ENCODE results near the gene ANKMY1. TPM values are rescaled to one million over a fixed set of nuclear protein-coding genes. Genes with fewer than 3 reads are reported as not detected.

Gene ANKMY1
- total and polyA plus RNA-seq, 2 donors (not counting 1 experiment from before 2014, with no cell fraction given) = 51.7 to 72.1 TPM

GRCh38 chr2:240520974-240521350, 36.8 kb downstream of the ANKMY1 start:
- TF ChIP-seq EZH2 (IDR thresholded peaks at IDR 0.05; ENCODE audit: borderline replicate concordance, insufficient read depth, low read depth, low read length, poor library complexity, severe bottlenecking) (no peak), CTCF (IDR thresholded peaks at IDR 0.05) (no peak)
- DNase-seq (no peak), ATAC-seq (ENCODE audit: low read depth) (no peak)
- no peak overlapping the region for H3K9ac ChIP-seq (ENCODE audit: low read length)
- H3K27me3 ChIP-seq (replicated peaks in 1 of 4; ENCODE audit: control extremely low read depth in 1 of 4, control insufficient read depth in 3 of 4, insufficient read depth in 4 of 4, low read length in 3 of 4) = no peaks in the 10 kb centered on the region
- peaks cover 0 to 32% of the 10 kb centered on the region in 2 experiments for H3K36me3 ChIP-seq (replicated peaks in 1 of 2; ENCODE audit: control extremely low read depth in 1 of 2, control insufficient read depth in 1 of 2, extremely low read depth in 1 of 2, insufficient read depth in 2 of 2, low read length in 1 of 2)
- H3K4me3 ChIP-seq (ENCODE audit: control extremely low read depth in 1 of 5, extremely low read depth in 1 of 5, insufficient read depth in 1 of 5, low read depth in 2 of 5, low read length in 4 of 5) = no peak overlapping the region
- Mint-ChIP-seq H3K9me3 (ENCODE audit: insufficient read depth) (no peaks in the 10 kb centered on the region), H3K4me1 (peaks cover 2% of the 10 kb centered on the region), H3K4me3 (no peak overlapping the region), H3K27me3 (no peaks in the 10 kb centered on the region), H3K27ac (no peak overlapping the region)
- H3K27ac ChIP-seq (ENCODE audit: low read length in 2 of 2) = no peak overlapping the region
- CTCF ChIA-PET = no interaction called here
- no peaks in the 10 kb centered on the region for H4K20me1 ChIP-seq (ENCODE audit: control insufficient read depth, insufficient read depth, low read length, poor library complexity, severe bottlenecking)
- intact Hi-C loops (cut with micrococcal nuclease) = no loop called here
- H3K4me2 ChIP-seq (replicated peaks; ENCODE audit: low read depth, low read length, poor library complexity, severe bottlenecking) = no peak overlapping the region
- H3K4me1 ChIP-seq (ENCODE audit: control insufficient read depth in 2 of 2, insufficient read depth in 2 of 2, low read length in 2 of 2) = no peaks in the 10 kb centered on the region
- 95% methylated on average over 11 of the region's 12 CpGs for WGBS (ENCODE audit: insufficient coverage)
- no peaks in the 10 kb centered on the region for H3K79me2 ChIP-seq (ENCODE audit: control insufficient read depth, insufficient read depth, low read length)
- no peak overlapping the region for H2AFZ ChIP-seq (ENCODE audit: insufficient read depth, low read depth, low read length, poor library complexity, severe bottlenecking)
- POLR2A ChIA-PET = no interaction called here
- peaks cover 0 to 51% (median 13%) of the 10 kb centered on the region in 3 donors for H3K9me3 ChIP-seq (ENCODE audit: control extremely low read depth in 1 of 3, control insufficient read depth in 2 of 3, insufficient read depth in 1 of 3, low read length in 2 of 3)

GRCh38 chr2:240520130-240520973, 37.4 kb downstream of the ANKMY1 start:
- Histone ChIP-seq H3K36me3 (replicated peaks in 1 of 2; ENCODE audit: control extremely low read depth in 1 of 2, control insufficient read depth in 1 of 2, extremely low read depth in 1 of 2, insufficient read depth in 2 of 2, low read length in 1 of 2) (peaks cover 0 to 29% of the 10 kb centered on the region in 2 experiments), H3K27ac (ENCODE audit: low read length in 2 of 2) (no peak overlapping the region), H2AFZ (ENCODE audit: insufficient read depth, low read depth, low read length, poor library complexity, severe bottlenecking) (no peak overlapping the region), H4K20me1 (ENCODE audit: control insufficient read depth, insufficient read depth, low read length, poor library complexity, severe bottlenecking) (no peaks in the 10 kb centered on the region), H3K4me1 (ENCODE audit: control insufficient read depth in 2 of 2, insufficient read depth in 2 of 2, low read length in 2 of 2) (no peaks in the 10 kb centered on the region), H3K4me3 (ENCODE audit: control extremely low read depth in 1 of 5, extremely low read depth in 1 of 5, insufficient read depth in 1 of 5, low read depth in 2 of 5, low read length in 4 of 5) (no peak overlapping the region), H3K4me2 (replicated peaks; ENCODE audit: low read depth, low read length, poor library complexity, severe bottlenecking) (no peak overlapping the region), H3K27me3 (replicated peaks in 1 of 4; ENCODE audit: control extremely low read depth in 1 of 4, control insufficient read depth in 3 of 4, insufficient read depth in 4 of 4, low read length in 3 of 4) (no peaks in the 10 kb centered on the region), H3K79me2 (ENCODE audit: control insufficient read depth, insufficient read depth, low read length) (no peaks in the 10 kb centered on the region), H3K9ac (ENCODE audit: low read length) (no peak overlapping the region), H3K9me3 (ENCODE audit: control extremely low read depth in 1 of 3, control insufficient read depth in 2 of 3, insufficient read depth in 1 of 3, low read length in 2 of 3) (peaks cover 0 to 45% (median 11%) of the 10 kb centered on the region in 3 donors)
- no peak for ATAC-seq (ENCODE audit: low read depth)
- no peaks in the 10 kb centered on the region for H3K9me3 Mint-ChIP-seq (ENCODE audit: insufficient read depth)
- peak overlapping the region; percentile 46 for H3K27ac Mint-ChIP-seq
- 64% methylated on average over 50 of the region's 52 CpGs for WGBS (ENCODE audit: insufficient coverage)
- ChIA-PET POLR2A (no interaction called here), CTCF (no interaction called here)
- H3K4me1 Mint-ChIP-seq = peaks cover 2% of the 10 kb centered on the region
- TF ChIP-seq EZH2 (IDR thresholded peaks at IDR 0.05; ENCODE audit: borderline replicate concordance, insufficient read depth, low read depth, low read length, poor library complexity, severe bottlenecking) = no peak
- no peak for TF ChIP-seq CTCF (IDR thresholded peaks at IDR 0.05)
- DNase-seq = no peak
- no peaks in the 10 kb centered on the region for H3K27me3 Mint-ChIP-seq
- H3K4me3 Mint-ChIP-seq = no peak overlapping the region
- intact Hi-C loops (cut with micrococcal nuclease) = no loop called here
